T-helper 1 cell treated with Interleukin-12 subunit alpha and Interleukin-12 subunit beta and Interleukin-4 antibody, amounts not matched to agents 30 ng/mL and 1 ng/mL, for 36 hours (primary cell): ENCODE measurements around the gene SLC35C1. TPM values are rescaled to one million over a fixed set of nuclear protein-coding genes. Genes with fewer than 3 reads are reported as not detected.

Source experiments
- intact Hi-C: fragments of 100-400 bp; cut with micrococcal nuclease; formaldehyde crosslinking; loops from one replicate; pipeline ENCODE4 v1.15.1; 2024
- total RNA-seq: library from RNA; stranded (reverse); gene quantifications from 2 replicates; pipeline ENCODE4 v1.2.3, GENCODE V29; 2022

Gene SLC35C1
- total RNA-seq, 1 donor from 2014 or later: 24.4 TPM

GRCh38 chr11:45843158-45843924 lies 38.4 kb downstream of the SLC35C1 start:
- intact Hi-C loops: loop anchor here (1.0 to 10.0 kb wide), 8 partner anchors 9 to 1279 kb away; partner anchors contain the start of genes AMBRA1, CD82, MAPK8IP1 and SLC35C1

- intact Hi-C loops: loop anchor here (5.0 to 10.0 kb wide), 4 partner anchors 502 to 1797 kb away; partner anchors contain the start of genes AMBRA1, CD82, DGKZ and MTCH2
Measured at GRCh38 chr11:45844822-45845578, 40.1 kb downstream of the SLC35C1 start.

GRCh38 chr11:45846174-45846675 lies 41.3 kb downstream of the SLC35C1 start:
- intact Hi-C loops: loop anchor here (2.0 to 10.0 kb wide), 7 partner anchors 275 to 1796 kb away; partner anchors contain the start of genes AMBRA1, CD82, DGKZ and MTCH2

- intact Hi-C loops: loop anchor here (1.0 to 10.0 kb wide), 12 partner anchors 38 to 1795 kb away; partner anchors contain the start of genes AMBRA1, CD82, DGKZ and MAPK8IP1
Measured at GRCh38 chr11:45846974-45847910, 42.3 kb downstream of the SLC35C1 start, which contains the start of gene CRY2. Gene CRY2 (plus strand): TSS chr11:45847475. CDS start chr11:45847491, 16 bp downstream.

GRCh38 chr11:45847911-45848316 lies 43.0 kb downstream of the SLC35C1 start:
- intact Hi-C loops: loop anchor here (1.0 to 10.0 kb wide), 12 partner anchors 37 to 1794 kb away; partner anchors contain the start of genes AMBRA1, CD82, DGKZ and MAPK8IP1

- intact Hi-C loops: loop anchor here (5.0 to 10.0 kb wide), 4 partner anchors 499 to 1794 kb away; partner anchors contain the start of genes AMBRA1, CD82, DGKZ and MTCH2
Measured at GRCh38 chr11:45848654-45849081, 43.7 kb downstream of the SLC35C1 start.

GRCh38 chr11:45850446-45850845 lies 45.5 kb downstream of the SLC35C1 start:
- intact Hi-C loops: no loop called here

- intact Hi-C loops: no loop called here
Measured at GRCh38 chr11:45851228-45851627, 46.3 kb downstream of the SLC35C1 start.

GRCh38 chr11:45852018-45852711 lies 47.2 kb downstream of the SLC35C1 start:
- intact Hi-C loops: no loop called here

- intact Hi-C loops: no loop called here
Measured at GRCh38 chr11:45852712-45853101, 47.8 kb downstream of the SLC35C1 start.

GRCh38 chr11:45853332-45854219 lies 48.6 kb downstream of the SLC35C1 start:
- intact Hi-C loops: no loop called here

- intact Hi-C loops: no loop called here
Measured at GRCh38 chr11:45855308-45855707, 50.4 kb downstream of the SLC35C1 start.

- intact Hi-C loops: no loop called here
Measured at GRCh38 chr11:45856044-45856468, 51.1 kb downstream of the SLC35C1 start.

- intact Hi-C loops: no loop called here
Measured at GRCh38 chr11:45857961-45858474, 53.1 kb downstream of the SLC35C1 start.

- intact Hi-C loops: no loop called here
Measured at GRCh38 chr11:45858751-45859398, 53.9 kb downstream of the SLC35C1 start.

GRCh38 chr11:45859661-45860140 lies 54.8 kb downstream of the SLC35C1 start:
- intact Hi-C loops: no loop called here

GRCh38 chr11:45860348-45860747 lies 55.4 kb downstream of the SLC35C1 start:
- intact Hi-C loops: no loop called here
